Activated T-helper 2 cell treated with anti-CD3 and anti-CD28 coated beads, Interferon-gamma antibody, Interleukin-2, Interleukin-4, amounts not matched to agents 10 μg/mL and 5 μg/mL and 100 μg/mL, durations not matched to agents 14 hours and 24 hours and 36 hours (primary cell): ENCODE data around the gene RAB22A. TPM values are rescaled to one million over a fixed set of nuclear protein-coding genes. Genes with fewer than 3 reads are reported as not detected.

Experiments used
- DNase-seq: peaks from one replicate; pipeline ENCODE4 v3.0.0; 2021; ENCODE audit warnings: low spot score
- H3K27ac Mint-ChIP-seq: one replicate; pipeline ENCODE4 v1.8.0; 2021; ENCODE audit warnings: mixed read lengths
- H3K27me3 Mint-ChIP-seq: one replicate; pipeline ENCODE4 v1.8.0; 2021; ENCODE audit warnings: low read depth, mixed read lengths
- H3K36me3 Mint-ChIP-seq: one replicate; pipeline ENCODE4 v1.8.0; 2021; ENCODE audit warnings: low read depth, mixed read lengths
- H3K4me1 Mint-ChIP-seq: one replicate; pipeline ENCODE4 v1.8.0; 2021; ENCODE audit warnings: low read depth, mixed read lengths
- H3K4me3 Mint-ChIP-seq: one replicate; pipeline ENCODE4 v1.8.0; 2021; ENCODE audit warnings: low read depth, mild to moderate bottlenecking, moderate library complexity, mixed read lengths
- H3K9me3 Mint-ChIP-seq: one replicate; pipeline ENCODE4 v1.8.0; 2021; ENCODE audit warnings: mixed read lengths
- intact Hi-C: fragments of 100-400 bp; cut with micrococcal nuclease; formaldehyde crosslinking; loops from one replicate; pipeline ENCODE4 v1.15.1; 2023
- total RNA-seq: library from RNA; stranded (reverse); gene quantifications from 2 replicates; pipeline ENCODE4 v1.2.3, GENCODE V29; 2022

The RAB22A gene
- total RNA-seq, 1 donor from 2014 or later = 16.0 TPM

- intact Hi-C loops = no loop called here
- no peaks in the 10 kb centered on the region for H3K27me3 Mint-ChIP-seq
- H3K9me3 Mint-ChIP-seq = peaks cover 3% of the 10 kb centered on the region
- peak overlapping the region; percentile 39 for H3K27ac Mint-ChIP-seq
- no peak for DNase-seq
- H3K36me3 Mint-ChIP-seq = peaks cover 64% of the 10 kb centered on the region
- H3K4me3 Mint-ChIP-seq = no peak overlapping the region
- H3K4me1 Mint-ChIP-seq = peaks cover 32% of the 10 kb centered on the region
Measured at GRCh38 chr20:58416835-58417234, 107.3 kb downstream of the RAB22A start.

Other genes with a start within 250 kb of the RAB22A start
- gene ANKRD60, start 81.1 kb upstream of the RAB22A start, total RNA-seq = not detected in 2 replicates
- 35.6 and 36.2 TPM in 2 replicates for gene VAPB, start 79.5 kb downstream of the RAB22A start, total RNA-seq
- not detected in 2 replicates for gene APCDD1L, start 205.7 kb downstream of the RAB22A start, total RNA-seq